Nephron progenitor cell (in vitro differentiated cells): ENCODE measurements around the gene DCLK1.
A peak's percentile ranks its signal among the peaks of the same experiment; 100 is the strongest.

ENCODE experiments used
- DNase-seq: peaks from one replicate; pipeline ENCODE4 v3.0.0; 2021
- H3K27ac Mint-ChIP-seq: 2 replicates; pipeline ENCODE4 v1.8.0; 2021; ENCODE audit warnings: mild to moderate bottlenecking, moderate library complexity, mixed read lengths
- H3K27me3 Mint-ChIP-seq: 2 replicates; pipeline ENCODE4 v1.8.0; 2021; ENCODE audit warnings: mild to moderate bottlenecking, low read depth, mixed read lengths; ENCODE audit not compliant: poor library complexity
- H3K36me3 Mint-ChIP-seq: 2 replicates; pipeline ENCODE4 v1.8.0; 2021; ENCODE audit warnings: low read depth, mixed read lengths
- H3K4me1 Mint-ChIP-seq: 2 replicates; pipeline ENCODE4 v1.8.0; 2021; ENCODE audit warnings: mixed read lengths
- H3K4me3 Mint-ChIP-seq: 2 replicates; pipeline ENCODE4 v1.8.0; 2021; ENCODE audit warnings: mild to moderate bottlenecking, moderate library complexity, mixed read lengths
- H3K9me3 Mint-ChIP-seq: 2 replicates; pipeline ENCODE4 v1.8.0; 2021; ENCODE audit warnings: mild to moderate bottlenecking, moderate library complexity, mixed read lengths
- TF ChIP-seq, protein P1 (sequence below): fragments of 200-600 bp; sonication (generic); IDR thresholded peaks from 2 replicates; pipeline ENCODE4 v1.5.0; 2021; ENCODE audit warnings: antibody characterized with exemption

The DCLK1 gene

DNA sequence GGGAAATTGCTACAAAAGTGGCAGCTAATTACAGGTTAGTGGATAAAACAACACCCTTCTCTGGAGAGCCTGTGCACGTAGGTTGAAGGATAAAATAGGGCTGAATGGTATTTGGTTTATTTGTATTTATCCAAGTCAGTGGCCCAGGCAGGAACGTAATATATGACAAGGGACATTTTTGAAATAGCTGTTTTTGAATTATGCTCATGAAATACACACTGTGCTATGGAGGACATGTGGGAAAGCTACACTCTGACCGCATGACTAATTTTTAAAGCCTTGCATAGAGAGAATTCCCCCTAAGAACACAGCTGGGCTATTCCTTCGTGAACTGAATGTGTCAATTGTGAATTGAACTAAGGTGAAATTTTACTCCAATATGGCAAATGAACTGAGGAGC, 362.6 kb downstream of the DCLK1 start:
- H3K9me3 Mint-ChIP-seq, result no peaks in the 10 kb centered on the region
- H3K4me1 Mint-ChIP-seq, result peaks cover 88% of the 10 kb centered on the region
- TF ChIP-seq, protein P1, sequence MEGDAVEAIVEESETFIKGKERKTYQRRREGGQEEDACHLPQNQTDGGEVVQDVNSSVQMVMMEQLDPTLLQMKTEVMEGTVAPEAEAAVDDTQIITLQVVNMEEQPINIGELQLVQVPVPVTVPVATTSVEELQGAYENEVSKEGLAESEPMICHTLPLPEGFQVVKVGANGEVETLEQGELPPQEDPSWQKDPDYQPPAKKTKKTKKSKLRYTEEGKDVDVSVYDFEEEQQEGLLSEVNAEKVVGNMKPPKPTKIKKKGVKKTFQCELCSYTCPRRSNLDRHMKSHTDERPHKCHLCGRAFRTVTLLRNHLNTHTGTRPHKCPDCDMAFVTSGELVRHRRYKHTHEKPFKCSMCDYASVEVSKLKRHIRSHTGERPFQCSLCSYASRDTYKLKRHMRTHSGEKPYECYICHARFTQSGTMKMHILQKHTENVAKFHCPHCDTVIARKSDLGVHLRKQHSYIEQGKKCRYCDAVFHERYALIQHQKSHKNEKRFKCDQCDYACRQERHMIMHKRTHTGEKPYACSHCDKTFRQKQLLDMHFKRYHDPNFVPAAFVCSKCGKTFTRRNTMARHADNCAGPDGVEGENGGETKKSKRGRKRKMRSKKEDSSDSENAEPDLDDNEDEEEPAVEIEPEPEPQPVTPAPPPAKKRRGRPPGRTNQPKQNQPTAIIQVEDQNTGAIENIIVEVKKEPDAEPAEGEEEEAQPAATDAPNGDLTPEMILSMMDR, result no peak
- no peaks in the 10 kb centered on the region for H3K36me3 Mint-ChIP-seq
- no peak overlapping the region for H3K4me3 Mint-ChIP-seq
- no peak overlapping the region for H3K27ac Mint-ChIP-seq
- peaks cover 3% of the 10 kb centered on the region for H3K27me3 Mint-ChIP-seq
- no peak for DNase-seq

DNA sequence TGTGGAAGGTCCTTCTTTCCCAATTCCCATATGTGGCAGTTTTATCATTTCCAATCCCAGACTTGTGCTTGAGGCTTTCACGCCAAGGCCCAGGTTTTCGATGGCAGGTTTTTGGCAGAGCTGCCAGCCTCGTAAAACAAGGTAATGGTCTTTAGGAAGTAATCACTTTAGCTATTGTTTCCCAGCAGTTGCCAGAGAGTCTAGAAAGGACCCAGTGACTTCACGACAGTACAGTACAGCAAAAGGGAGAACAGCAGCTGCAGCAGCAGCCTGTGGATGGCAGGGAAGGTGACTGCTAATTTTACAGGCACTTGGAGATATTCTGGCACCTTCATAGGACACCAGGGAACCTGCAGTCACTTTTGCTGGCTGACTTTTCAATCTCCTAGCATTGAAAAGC, 363.1 kb downstream of the DCLK1 start:
- Mint-ChIP-seq H3K27me3 (peaks cover 3% of the 10 kb centered on the region), H3K4me3 (no peak overlapping the region), H3K4me1 (peaks cover 83% of the 10 kb centered on the region), H3K36me3 (no peaks in the 10 kb centered on the region), H3K9me3 (no peaks in the 10 kb centered on the region), H3K27ac (peak overlapping the region; percentile 40)
- no peak for DNase-seq
- TF ChIP-seq, protein P1, result no peak

DNA sequence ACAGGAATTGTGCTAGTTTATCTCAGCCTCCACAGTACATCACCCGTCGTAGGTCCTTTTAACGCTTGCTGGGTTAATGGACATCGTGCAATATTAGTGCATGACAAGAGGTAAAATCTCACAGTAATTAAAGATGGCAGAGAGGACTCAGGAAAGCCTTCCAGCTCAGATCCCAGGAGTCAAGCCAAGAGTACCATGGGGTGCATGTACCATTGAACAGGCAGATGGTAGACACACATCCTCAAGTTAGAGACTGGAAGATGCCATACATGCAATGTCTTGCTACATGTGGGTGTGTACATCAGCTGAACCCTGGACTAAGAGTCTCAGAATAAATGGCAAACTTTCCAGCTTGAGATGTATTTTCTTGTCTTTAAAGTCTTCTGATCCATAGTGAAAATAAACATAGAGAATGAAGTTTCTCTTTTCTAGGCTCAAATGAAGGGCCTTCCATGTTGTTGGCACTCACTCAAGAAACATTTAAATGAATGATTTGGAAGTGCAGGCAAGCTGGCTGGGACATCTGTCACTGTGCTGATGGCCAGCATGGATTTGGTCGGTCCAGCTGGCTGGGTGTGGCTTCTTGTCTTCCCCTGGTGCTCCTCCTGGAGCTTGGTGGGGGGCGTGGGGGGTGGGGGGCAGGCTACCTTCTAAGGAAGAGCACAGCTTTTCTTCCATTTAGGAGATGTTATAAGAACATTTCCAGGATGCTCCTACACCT, 363.8 kb downstream of the DCLK1 start:
- no peak overlapping the region for H3K27ac Mint-ChIP-seq
- peaks cover 3% of the 10 kb centered on the region for H3K27me3 Mint-ChIP-seq
- H3K36me3 Mint-ChIP-seq, result no peaks in the 10 kb centered on the region
- H3K4me3 Mint-ChIP-seq, result no peak overlapping the region
- no peaks in the 10 kb centered on the region for H3K9me3 Mint-ChIP-seq
- no peak for DNase-seq
- H3K4me1 Mint-ChIP-seq, result peaks cover 76% of the 10 kb centered on the region
- TF ChIP-seq, protein P1, result no peak

DNA sequence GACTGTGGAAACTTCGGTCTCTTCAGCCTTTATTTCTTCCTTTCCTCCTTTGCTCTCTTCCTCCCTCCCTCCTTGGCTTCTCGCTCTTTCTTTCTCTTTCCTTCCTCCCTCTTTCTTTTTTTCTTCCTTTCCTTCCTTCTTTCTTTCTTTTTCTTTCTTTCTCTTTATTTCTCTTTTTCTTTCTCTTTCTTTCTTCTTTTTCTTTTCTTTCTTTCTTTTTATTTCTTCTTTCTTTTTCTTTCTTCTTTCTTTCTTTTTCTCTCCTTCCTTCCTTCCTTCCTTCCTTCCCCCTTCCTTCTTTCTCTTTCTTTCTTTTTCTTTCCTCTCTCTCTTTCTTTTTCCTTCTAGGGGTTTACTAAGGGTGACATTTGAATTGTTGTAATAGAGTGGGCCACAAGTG, 364.5 kb downstream of the DCLK1 start:
- Mint-ChIP-seq H3K27ac (peak overlapping the region; percentile 88), H3K36me3 (no peaks in the 10 kb centered on the region), H3K9me3 (no peaks in the 10 kb centered on the region), H3K4me3 (no peak overlapping the region), H3K4me1 (peaks cover 69% of the 10 kb centered on the region), H3K27me3 (peaks cover 3% of the 10 kb centered on the region)
- DNase-seq, result no peak
- TF ChIP-seq, protein P1, result no peak

DNA sequence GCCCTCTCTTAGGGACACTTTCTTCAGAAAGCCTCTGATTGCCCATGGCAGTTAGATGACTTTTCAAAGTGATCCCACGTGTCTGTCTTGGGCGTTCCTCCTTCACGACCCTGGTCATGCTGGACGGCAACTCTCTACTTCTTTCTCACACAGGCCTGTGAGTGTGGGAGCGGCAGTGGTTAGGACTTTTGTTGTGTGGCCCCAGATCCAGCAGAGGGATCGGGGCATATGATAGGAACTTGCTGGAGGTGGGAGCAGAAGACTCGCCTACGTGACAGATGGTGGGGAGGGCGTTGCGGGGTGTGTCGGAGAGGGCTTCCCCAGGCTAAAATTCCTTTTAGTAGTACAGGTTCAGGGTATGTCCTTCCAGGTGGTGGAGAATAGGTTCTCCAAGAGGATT, 365.2 kb downstream of the DCLK1 start:
- Mint-ChIP-seq H3K27me3 (peaks cover 3% of the 10 kb centered on the region), H3K4me1 (peaks cover 61% of the 10 kb centered on the region), H3K4me3 (peak overlapping the region; percentile 5), H3K9me3 (no peaks in the 10 kb centered on the region), H3K36me3 (no peaks in the 10 kb centered on the region), H3K27ac (peak overlapping the region; percentile 16)
- no peak for DNase-seq
- TF ChIP-seq, protein P1, result no peak

DNA sequence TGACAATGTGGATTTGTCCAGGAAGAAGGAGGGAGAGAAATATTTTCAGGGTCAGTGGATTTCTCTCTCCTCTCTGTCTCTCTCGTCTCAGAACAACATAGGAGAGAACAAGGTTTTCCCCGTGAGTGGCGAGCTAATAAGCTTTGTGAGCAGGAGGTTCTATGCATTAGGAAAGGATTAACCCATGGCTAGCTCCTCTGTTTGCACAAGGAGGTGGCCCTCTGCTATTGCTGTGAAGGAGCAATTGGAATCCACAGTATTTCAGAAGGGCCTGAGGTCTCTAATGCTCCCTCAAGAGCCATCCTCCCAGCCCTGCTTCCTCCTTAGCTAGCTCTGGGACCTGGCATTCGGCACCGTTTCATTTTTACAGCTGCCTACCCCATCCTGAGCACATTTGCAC, 365.8 kb downstream of the DCLK1 start:
- peak overlapping the region; percentile 16 for H3K27ac Mint-ChIP-seq
- no peak for DNase-seq
- TF ChIP-seq, protein P1, result no peak
- H3K36me3 Mint-ChIP-seq, result no peaks in the 10 kb centered on the region
- peaks cover 56% of the 10 kb centered on the region for H3K4me1 Mint-ChIP-seq
- no peak overlapping the region for H3K4me3 Mint-ChIP-seq
- peaks cover 3% of the 10 kb centered on the region for H3K27me3 Mint-ChIP-seq
- H3K9me3 Mint-ChIP-seq, result no peaks in the 10 kb centered on the region
